Stimulated activated CD4-positive, alpha-beta T cell treated with anti-CD3 and anti-CD28 coated beads, Interleukin-12 subunit alpha, Interleukin-12 subunit beta, amount 100 ng/mL, for 4 hours (primary cell): Measurements from ENCODE around the gene TRAF2.

ENCODE experiments used
- DNase-seq: peaks from one replicate; pipeline ENCODE4 v3.0.0-alpha.2; 2020

TRAF2 gene

GRCh38 chr9:136916330-136917184 lies 30.2 kb downstream of the TRAF2 start:
- no peak for DNase-seq

- DNase-seq = no peak
Observed at GRCh38 chr9:136917902-136918301, 31.6 kb downstream of the TRAF2 start.

- DNase-seq = no peak
Observed at GRCh38 chr9:136920069-136920468, 33.8 kb downstream of the TRAF2 start.

GRCh38 chr9:136920734-136921231 lies 34.5 kb downstream of the TRAF2 start:
- no peak for DNase-seq

- no peak for DNase-seq
Observed at GRCh38 chr9:136921307-136921706, 35.0 kb downstream of the TRAF2 start.

GRCh38 chr9:136921718-136922117 lies 35.4 kb downstream of the TRAF2 start:
- DNase-seq = no peak

GRCh38 chr9:136922540-136922939 lies 36.2 kb downstream of the TRAF2 start:
- no peak for DNase-seq

- no peak for DNase-seq
Observed at GRCh38 chr9:136923881-136924280, 37.6 kb downstream of the TRAF2 start.

GRCh38 chr9:136925414-136926153 lies 39.3 kb downstream of the TRAF2 start:
- DNase-seq = no peak

- DNase-seq = no peak
Observed at GRCh38 chr9:136926154-136926704, 39.9 kb downstream of the TRAF2 start.

- DNase-seq = no peak
Observed at GRCh38 chr9:136926749-136927148, 40.4 kb downstream of the TRAF2 start.

GRCh38 chr9:136927343-136928271 lies 41.3 kb downstream of the TRAF2 start:
- DNase-seq = no peak

- no peak for DNase-seq
Observed at GRCh38 chr9:136928591-136928990, 42.3 kb downstream of the TRAF2 start.

- DNase-seq = no peak
Observed at GRCh38 chr9:136930014-136930413, 43.7 kb downstream of the TRAF2 start.

GRCh38 chr9:136931611-136932130 lies 45.4 kb downstream of the TRAF2 start:
- no peak for DNase-seq

- DNase-seq = no peak
Observed at GRCh38 chr9:136934277-136934676, 48.0 kb downstream of the TRAF2 start.

GRCh38 chr9:136935651-136936050 lies 49.3 kb downstream of the TRAF2 start:
- DNase-seq = no peak

GRCh38 chr9:136936645-136937170 lies 50.4 kb downstream of the TRAF2 start:
- DNase-seq = no peak

- DNase-seq = no peak
Observed at GRCh38 chr9:136937186-136938001, 51.1 kb downstream of the TRAF2 start.

- DNase-seq = no peak
Observed at GRCh38 chr9:136939431-136939995, 53.2 kb downstream of the TRAF2 start.
